GM19452 (cell line): Measurements from ENCODE around the gene EWSR1.
"Not testable (repeated sequence)": the region's sequence is repeated elsewhere in the genome, so short reads cannot be mapped to it uniquely, and the experiment has no call there.

Experiments used
- ATAC-seq: cut with Tn5 transposase; IDR thresholded peaks from one replicate; pipeline ENCODE4 v1.9.1; 2021; ENCODE audit not compliant: unreplicated experiment

Gene EWSR1

GRCh38 chr22:29334696-29335344 is 66.8 kb downstream of the EWSR1 start:
- no peak for ATAC-seq

- no peak for ATAC-seq
Measured at GRCh38 chr22:29335656-29336055, 67.6 kb downstream of the EWSR1 start.

GRCh38 chr22:29336751-29337490 is 68.9 kb downstream of the EWSR1 start:
- ATAC-seq = no peak

- ATAC-seq = no peak
Measured at GRCh38 chr22:29337631-29338284, 69.7 kb downstream of the EWSR1 start.

GRCh38 chr22:29338398-29338797 is 70.3 kb downstream of the EWSR1 start:
- no peak for ATAC-seq

GRCh38 chr22:29339381-29340235 is 71.5 kb downstream of the EWSR1 start:
- no peak for ATAC-seq

DNA sequence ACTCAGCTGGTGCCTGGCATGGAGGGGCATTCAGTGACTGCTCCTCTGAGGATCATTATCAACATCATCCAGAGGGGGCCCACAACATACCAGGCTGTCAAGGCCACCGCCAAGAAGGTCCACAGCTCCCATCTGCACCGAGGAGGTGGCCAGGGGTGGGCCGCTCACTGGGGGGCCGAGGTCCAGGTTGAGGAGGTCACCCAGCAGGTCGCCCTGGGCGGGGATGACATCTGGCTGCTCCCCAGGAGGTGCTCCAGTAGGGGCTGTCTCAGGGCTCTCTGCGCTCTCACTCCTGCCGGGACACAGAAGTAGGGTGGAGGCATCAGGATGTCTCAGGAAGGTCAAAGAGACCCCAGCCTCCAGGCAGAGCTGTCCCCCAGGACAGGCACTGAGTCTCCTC is 72.5 kb downstream of the EWSR1 start:
- ATAC-seq = no peak

DNA sequence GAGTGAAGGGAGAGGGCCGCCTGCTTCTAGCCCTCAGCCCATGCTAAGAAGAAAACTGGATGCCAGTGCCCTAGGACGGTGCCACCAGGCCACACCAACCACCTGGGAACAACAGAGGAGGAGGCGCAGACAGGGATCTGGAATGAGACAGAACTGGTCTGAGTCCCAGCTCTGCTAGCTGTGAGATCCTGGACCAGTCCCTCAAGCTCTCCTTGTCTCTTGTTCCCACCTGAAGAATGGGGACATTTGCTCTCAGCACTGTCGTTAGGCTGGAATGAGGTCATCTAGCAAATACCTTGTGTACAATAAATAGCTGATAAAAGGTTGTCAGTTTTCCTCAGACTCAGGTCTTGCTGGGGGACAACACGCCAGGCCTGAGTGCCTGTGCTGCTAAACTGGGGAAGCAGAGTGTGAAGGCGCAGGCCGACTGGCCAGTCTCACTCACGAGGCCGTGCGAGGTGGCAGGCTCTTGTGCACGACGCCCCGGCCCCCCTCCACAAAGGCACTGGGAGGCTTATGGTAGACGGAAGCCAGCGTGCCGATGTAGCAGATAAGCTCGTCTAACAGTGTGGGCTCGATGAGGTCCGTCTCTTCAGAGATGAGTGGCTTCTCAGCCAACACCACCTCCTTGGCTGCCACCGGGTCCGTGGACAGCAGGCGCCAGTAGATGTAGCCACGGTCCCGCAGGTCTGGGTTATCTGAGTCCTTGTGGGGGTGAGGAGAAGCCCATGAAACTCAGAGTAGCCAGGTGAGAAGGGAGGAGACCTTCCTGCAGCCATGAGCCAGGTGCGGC is 73.2 kb downstream of the EWSR1 start:
- no peak for ATAC-seq

GRCh38 chr22:29341849-29342127 is 73.7 kb downstream of the EWSR1 start:
- ATAC-seq = no peak

DNA sequence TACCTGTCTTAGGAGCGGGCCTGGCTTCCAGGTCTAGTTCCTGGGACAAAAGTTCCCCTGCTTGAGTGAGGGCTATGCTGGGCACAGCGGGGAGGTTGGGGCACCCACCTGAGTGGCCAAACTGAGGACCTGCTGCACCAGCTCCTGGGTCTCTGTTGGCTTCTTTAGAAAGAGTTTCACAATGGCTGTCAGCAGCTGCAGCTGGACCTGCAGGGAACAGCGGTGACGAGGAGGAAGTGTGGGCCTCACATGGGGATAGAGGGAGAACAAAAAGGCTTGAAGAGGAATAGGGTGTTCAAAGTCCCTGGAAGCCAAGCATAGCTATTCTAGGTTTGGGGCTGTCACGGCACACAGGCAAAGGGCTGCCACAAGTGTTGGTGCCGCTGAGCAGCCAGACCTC is 74.1 kb downstream of the EWSR1 start:
- no peak for ATAC-seq

DNA sequence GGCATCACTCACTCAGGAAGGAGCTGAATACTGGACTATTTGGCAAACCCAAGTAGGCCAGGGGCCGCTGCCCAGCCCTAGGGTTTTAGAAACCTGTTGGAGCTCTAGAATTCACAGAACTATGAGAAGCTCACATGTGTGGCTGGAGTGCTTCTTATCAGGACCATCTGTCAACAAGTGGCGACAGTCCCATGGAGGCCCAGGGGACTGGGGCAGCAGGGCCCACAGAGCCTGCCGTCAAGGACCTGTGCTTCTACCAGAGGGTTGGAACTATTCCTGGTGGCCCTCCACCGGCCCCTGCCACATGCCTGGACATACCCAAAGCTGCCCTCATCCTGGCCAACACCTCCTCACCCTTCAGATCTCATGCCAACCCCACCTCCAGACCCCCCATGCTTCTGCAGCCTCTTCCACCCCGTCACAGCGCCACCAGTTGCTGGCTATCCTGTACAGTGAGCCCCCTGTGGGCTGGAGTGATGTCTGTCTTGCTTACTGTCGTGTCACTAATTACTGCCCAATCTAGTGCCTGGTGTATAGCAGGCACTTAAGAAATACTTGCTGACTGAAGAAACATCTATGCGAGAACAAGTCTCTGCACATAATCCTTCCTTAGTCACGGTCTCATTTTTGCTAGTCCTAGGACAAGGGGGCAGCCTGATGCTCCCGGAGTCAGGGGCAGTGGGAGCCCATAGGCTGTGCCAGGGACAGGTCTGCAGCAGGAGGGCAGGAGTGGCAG is 74.7 kb downstream of the EWSR1 start:
- ATAC-seq = no peak

- ATAC-seq = no peak
Measured at GRCh38 chr22:29343313-29343805, 75.3 kb downstream of the EWSR1 start.

DNA sequence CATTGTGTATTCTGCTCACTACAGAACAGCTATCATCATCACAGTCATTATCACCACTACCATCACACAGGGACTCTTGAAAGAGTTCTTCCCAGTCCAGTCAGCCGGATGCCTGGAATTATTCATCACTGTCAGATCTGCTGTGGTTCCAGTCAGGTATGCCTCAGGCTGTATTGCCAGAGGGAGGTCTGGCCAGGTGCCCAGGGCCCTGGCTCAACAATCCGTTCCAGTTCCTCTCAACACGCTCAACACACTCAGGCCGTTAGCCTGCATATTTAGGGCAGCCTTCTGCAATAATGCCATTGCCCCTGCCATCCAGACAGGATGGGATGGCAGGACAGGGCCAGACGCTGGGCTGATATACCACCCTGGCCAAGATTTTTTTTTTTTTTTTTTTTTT is 76.1 kb downstream of the EWSR1 start:
- no peak for ATAC-seq

DNA sequence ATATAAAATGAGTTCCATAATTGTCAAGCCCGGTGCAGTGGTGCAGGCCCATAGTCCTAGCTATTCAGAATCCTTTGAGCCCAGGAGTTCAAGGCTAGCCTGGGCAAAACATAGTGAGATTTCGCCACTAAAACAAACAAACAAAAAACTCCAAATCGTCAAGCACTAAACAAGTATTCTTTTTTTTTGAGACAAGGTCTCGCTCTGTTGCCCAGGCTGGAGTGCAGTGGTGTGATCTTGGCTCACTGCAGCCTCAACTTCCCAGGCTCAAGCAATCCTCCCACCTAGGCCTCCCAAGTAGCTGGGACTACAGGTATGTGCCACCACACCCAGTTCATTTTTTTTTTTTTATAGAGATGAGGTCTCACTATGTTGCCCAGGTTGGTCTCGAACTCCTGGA is 76.8 kb downstream of the EWSR1 start:
- not testable (repeated sequence) for ATAC-seq

DNA sequence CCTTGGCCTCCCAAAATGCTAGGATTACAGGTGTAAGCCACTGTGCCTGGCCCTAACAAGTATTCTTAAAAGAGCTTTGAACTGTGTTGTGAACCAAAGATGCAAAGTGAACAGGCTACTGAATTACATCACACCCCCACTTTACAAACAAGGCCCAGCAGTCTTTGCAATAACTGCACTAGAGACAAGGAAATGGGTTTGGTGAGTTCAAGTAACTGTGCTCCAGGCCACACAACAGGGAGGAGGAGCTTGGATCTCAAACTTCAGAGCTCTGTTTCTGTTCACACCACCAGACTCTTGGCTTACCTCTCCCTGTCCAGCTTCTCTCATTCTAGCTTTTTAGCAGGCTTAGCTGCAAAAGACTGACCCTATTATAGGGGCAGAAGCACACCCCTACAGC is 77.9 kb downstream of the EWSR1 start:
- no peak for ATAC-seq

- ATAC-seq = no peak
Measured at GRCh38 chr22:29346659-29347058, 78.6 kb downstream of the EWSR1 start.

GRCh38 chr22:29348041-29348440 is 80.0 kb downstream of the EWSR1 start:
- no peak for ATAC-seq

DNA sequence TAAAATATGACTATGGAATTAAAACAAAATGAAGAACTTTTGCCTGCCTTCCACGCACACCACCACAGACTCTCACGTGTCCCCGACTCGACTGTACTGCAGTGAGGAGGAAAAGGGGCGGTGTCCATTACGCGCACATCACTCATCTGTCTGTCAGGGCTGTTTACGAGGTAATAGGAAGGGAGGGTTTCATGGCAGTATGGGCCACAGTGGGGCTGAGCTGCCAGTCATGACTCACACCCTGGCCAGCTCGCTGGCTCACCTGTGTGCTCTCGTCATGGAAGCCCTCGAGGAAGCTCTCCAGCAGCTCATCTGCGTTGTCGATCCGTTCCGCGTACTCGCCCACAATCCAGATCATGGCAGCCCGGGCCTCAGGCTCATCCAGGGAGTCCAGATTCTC is 80.9 kb downstream of the EWSR1 start:
- no peak for ATAC-seq
